Activated naive CD8-positive, alpha-beta T cell treated with anti-CD3 and anti-CD28 coated beads, Interleukin-2, amount 50 U/mL, for 16 hours (primary cell): ENCODE data around the gene IGF2R.

Source experiments
- DNase-seq: peaks from one replicate; pipeline ENCODE4 v3.0.0-alpha.2; 2020; ENCODE audit warnings: low read depth, low spot score

IGF2R gene

DNA sequence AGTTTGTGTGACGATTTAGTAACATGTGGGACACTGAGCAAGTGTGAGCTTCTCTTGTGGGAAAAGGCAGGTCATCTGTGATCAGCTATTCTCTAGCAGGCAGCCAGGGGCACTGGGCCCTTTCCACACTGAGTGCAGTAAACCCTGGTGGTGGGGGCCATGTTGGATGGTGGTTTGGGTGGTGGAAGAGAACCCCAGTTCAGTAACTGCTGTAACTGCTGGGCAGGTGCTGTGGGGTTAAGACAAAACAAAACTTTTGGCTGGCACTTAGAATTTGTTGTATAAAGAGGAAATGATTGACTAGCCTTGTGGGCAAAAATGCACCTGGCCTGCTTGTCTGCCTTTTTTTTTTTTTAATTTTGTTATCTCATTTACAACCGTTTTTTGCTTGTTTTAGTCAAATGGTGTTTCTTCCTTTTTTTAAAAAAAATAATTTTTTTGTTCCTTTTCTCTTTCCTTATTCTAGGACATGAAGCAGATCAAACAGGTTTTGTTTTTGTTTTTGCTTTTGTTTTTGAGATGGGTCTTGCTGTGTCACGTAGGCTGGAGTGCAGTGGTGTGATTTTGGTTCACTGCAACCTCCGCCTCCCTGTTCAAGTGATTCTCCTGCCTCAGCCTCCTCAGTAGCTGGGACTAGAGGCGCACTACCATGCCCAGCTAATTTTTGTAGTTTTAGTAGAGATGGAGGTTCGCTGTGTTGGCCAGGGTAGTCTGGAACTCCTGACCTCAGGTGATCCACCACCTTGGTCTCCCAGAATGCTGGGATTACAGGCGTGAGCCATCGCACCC is 59.8 kb downstream of the IGF2R start:
- no peak for DNase-seq

DNA sequence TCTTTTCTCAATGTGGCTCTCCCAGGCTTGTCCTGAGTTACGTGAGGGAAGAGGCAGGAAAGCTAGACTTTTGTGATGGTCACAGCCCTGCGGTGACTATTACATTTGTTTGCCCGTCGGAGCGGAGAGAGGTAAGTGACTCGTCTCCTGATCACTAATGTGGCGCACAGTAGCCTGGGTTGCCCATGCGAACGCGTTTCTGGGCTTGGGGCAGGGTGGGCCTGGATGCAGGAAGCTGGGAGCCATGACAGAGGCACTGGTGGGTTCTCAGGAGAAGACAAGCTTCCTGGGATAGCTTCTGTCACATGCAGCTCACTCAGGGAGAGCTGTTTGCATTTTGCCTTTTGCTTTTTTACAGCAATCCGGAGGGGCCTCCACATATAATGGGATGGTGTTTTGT is 60.6 kb downstream of the IGF2R start:
- DNase-seq: no peak

DNA sequence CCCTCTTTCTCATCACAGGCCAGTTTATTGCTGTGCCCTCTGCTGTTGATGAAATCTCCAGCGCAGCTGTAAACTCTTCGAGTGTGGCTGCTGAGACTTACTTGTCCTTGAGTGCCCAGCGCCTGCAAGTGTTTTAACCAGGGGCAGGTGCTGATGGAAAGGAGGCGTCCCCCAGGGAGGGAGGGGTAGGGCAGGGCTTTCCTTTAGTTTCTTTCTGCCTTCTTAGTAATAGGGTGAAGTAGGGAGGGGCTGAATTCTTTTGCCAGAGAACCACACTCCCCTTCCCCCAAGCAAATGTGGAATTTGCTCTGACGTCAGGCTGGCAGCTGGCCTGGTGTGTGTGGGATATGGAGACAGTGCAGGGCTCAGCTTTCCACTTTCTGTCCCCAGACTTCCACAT is 61.2 kb downstream of the IGF2R start:
- no peak for DNase-seq

DNA sequence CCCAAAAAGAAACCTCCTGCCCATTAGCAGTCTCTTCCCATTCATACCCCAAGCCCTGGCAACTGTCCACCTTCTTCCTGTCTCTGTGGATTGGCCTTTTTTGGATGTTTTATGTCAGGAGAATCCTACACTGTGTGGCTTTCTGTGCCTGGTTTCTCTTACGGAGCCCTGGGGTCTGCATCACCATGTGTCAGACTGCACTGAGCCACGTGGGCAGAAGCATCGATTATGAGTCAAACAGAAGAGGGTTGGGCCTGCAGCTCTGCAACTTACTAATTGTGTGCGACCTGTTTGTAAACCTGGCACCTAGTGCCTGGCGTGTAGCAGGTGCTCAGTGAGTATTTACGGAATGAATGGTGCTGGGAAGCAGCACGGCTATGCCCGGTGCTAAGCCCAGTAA is 62.6 kb downstream of the IGF2R start:
- DNase-seq: no peak

GRCh38 chr6:160031871-160032270 is 63.0 kb downstream of the IGF2R start:
- DNase-seq: no peak

- no peak for DNase-seq
These were observed 63.7 kb downstream of the IGF2R start for GRCh38 chr6:160032538-160032937.

- DNase-seq: no peak
These were observed 65.4 kb downstream of the IGF2R start for GRCh38 chr6:160034036-160034930.

DNA sequence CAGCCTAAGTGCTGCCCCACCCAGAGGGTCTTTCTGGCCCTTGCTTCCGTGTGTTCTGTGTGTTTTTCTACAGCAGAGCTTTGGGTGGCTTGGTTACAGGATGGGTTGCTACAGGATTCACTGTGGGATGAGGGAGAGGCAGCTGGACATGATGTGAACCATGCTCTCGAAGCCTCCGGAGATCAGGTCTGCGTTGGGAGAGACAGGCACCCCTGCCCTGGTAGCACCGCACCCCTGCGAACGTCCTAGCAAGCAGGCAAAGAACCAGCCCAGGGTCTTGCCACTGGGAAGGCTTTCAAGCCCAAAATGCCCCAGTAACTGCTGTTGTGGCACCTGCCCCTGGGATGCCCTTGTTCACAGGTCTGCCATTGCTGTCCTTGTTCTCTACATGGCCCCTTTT is 66.4 kb downstream of the IGF2R start:
- DNase-seq: no peak

DNA sequence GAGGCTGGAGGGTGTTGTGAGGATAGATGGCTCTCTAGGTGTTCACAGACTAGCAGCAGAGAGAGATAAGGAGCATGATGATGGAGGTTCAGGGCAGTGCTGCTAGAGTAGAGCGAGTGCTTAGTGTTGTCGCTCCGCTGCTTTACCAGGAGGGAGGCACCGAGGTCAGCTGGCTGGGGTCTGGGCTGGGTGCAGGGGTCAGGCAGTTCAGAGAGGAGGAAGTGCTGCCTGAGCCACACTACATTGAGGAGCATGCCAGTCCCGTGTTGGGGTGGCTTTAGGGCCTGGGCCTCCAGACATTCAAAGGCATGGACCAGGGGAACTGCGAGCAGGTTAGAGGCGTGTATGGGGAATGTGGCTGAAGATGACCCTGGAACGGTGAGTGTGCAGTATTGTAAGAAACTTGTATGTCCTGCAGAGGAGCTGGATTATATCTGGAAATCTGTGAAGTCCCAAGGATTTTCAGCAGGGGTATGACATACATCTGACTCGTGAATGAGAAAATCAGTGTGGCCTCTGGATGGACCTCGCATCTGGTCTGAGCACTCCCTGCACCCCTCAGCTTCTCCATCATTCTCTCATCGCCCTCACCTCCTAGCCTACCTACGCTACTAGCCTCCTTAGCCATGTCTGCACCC is 66.9 kb downstream of the IGF2R start:
- DNase-seq: no peak

GRCh38 chr6:160036331-160036695 is 67.4 kb downstream of the IGF2R start:
- no peak for DNase-seq

- no peak for DNase-seq
These were observed 67.9 kb downstream of the IGF2R start for GRCh38 chr6:160036790-160037206.

DNA sequence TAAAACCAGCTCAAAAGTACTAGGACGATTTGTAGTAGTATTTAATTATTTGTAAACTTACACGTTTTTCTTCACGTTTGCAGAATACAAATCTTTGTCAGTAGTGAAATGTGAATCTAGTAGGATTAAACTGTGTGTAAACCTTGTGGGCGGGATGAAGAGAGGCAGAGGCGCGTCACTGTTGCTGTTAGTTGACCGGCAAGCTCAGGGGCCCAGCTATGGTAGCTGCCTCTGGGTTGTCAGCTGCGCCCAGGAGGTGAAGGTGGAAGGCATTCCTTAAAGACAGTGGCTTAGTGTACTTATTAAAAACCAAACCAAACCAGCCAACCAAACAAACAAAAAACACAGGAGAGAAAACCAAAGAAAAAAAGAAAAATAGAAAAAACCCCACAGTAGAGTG is 69.6 kb downstream of the IGF2R start:
- no peak for DNase-seq

- DNase-seq: no peak
These were observed 70.6 kb downstream of the IGF2R start for GRCh38 chr6:160039441-160039840.

DNA sequence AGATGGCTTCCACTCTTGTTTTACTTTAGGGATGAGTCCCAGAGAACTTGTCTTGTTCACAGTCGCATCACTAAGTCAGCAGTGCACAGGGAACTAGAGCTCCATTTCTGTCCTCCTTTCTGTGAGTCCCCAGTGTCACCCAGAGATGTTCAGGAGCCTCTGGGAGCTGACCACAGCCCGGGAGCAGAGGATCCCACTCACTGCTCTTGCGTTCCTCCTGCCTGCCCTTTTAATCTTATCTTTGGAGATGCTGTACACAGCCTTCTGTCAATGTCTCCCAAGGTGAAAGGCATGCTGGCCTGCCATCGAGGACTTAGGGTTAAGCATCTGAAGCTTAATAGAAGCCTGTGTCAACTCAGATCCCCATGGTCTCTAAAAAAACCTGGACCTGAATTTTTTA is 71.2 kb downstream of the IGF2R start:
- DNase-seq: no peak

- no peak for DNase-seq
These were observed 71.8 kb downstream of the IGF2R start for GRCh38 chr6:160040527-160041264.

DNA sequence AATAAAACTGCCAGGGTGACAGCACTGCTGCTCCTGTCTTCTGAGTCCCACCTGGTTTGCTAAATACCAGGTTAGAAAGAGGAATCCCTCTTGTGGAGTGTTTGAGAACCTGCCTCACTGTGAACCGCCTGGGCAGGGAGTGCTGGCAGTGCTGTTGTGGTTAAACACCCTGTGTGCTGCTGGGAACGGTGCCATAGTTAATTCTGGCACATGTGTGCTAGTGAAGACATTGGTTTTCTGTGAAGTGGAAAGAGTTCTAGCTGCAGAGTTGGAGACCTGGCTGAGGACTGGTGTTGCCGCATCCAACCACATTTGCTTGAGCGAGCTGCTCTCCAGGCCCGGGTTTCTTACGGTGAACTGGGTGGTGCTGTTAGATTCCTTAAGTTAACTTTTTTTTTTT is 72.7 kb downstream of the IGF2R start:
- no peak for DNase-seq

- DNase-seq: no peak
These were observed 73.3 kb downstream of the IGF2R start for GRCh38 chr6:160042014-160042773.

DNA sequence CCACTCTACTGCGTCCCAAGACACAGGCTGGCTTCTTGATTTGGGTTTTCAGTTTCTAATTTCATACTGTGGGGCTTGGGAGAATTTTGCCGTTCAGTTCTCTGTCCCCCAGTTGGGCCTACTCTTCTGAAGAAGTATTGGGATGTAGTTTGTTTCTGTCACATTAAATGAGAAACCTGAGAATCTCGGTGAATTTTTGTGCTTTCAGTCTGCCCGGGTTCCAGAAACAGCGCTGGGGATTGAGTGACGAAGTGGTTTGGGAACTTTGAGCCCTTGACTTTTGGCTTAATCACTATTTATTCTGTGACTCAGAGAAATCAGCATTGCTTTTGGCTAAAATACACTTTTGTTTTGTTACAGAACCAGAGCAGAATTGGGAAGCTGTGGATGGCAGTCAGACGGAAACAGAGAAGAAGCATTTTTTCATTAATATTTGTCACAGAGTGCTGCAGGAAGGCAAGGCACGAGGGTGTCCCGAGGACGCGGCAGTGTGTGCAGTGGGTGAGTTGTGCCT is 74.0 kb downstream of the IGF2R start:
- no peak for DNase-seq

GRCh38 chr6:160043784-160044183 is 74.9 kb downstream of the IGF2R start:
- no peak for DNase-seq

DNA sequence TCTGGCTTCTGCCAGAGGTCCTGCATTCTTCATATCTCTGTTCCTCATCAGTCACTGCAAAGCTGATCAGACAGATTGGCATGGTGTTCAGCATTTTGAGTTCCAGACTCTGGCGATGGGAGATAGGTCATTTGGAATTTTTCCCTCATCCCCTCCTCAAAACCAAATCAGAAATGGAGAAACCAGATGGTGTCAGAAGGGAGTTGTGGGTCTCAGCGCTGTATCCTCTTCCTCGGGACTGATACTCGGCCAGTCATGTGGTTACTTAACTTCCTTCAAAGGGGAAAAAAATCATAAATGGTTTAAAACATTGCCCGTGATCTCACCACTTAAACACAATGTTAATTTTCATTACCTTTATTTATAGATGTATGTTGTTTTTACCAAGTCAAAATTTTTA is 75.8 kb downstream of the IGF2R start:
- no peak for DNase-seq

GRCh38 chr6:160048471-160048870 is 79.6 kb downstream of the IGF2R start:
- no peak for DNase-seq
